Chondrocyte (in vitro differentiated cells): ENCODE measurements around the gene MYADM. TPM values are rescaled to one million over a fixed set of nuclear protein-coding genes. Genes with fewer than 3 reads are reported as not detected.

Experiments
- DNase-seq: peaks from one replicate; pipeline ENCODE4 v3.0.0; 2021; ENCODE audit warnings: mixed read lengths, low spot score
- H3K27ac Mint-ChIP-seq: one replicate; pipeline ENCODE4 v1.8.0; 2021; ENCODE audit warnings: mild to moderate bottlenecking, moderate library complexity, mixed read lengths; ENCODE audit not compliant: unreplicated experiment
- H3K27me3 Mint-ChIP-seq: 2 replicates; pipeline ENCODE4 v1.8.0; 2021; ENCODE audit warnings: low read depth, mixed read lengths
- H3K36me3 Mint-ChIP-seq: 2 replicates; pipeline ENCODE4 v1.8.0; 2021; ENCODE audit warnings: low read depth, mixed read lengths
- H3K4me1 Mint-ChIP-seq: 2 replicates; pipeline ENCODE4 v1.8.0; 2021; ENCODE audit warnings: low read depth, mild to moderate bottlenecking, mixed read lengths
- H3K4me3 Mint-ChIP-seq: one replicate; pipeline ENCODE4 v1.8.0; 2021; ENCODE audit warnings: mild to moderate bottlenecking, moderate library complexity, mixed read lengths; ENCODE audit not compliant: unreplicated experiment
- H3K9me3 Mint-ChIP-seq: 2 replicates; pipeline ENCODE4 v1.8.0; 2021; ENCODE audit warnings: low read depth, mixed read lengths
- CTCF ChIP-seq: fragments of 200-600 bp; sonication (generic); IDR thresholded peaks from 2 replicates; pipeline ENCODE4 v1.5.0; 2021; ENCODE audit warnings: antibody characterized with exemption, mild to moderate bottlenecking, moderate library complexity
- total RNA-seq: library from RNA; stranded (reverse); gene quantifications from 3 replicates; pipeline ENCODE4 v1.2.1, GENCODE V29; 2021

MYADM gene
- total RNA-seq, 1 donor from 2014 or later = 292 TPM

GRCh38 chr19:53844849-53845246 lies 22.8 kb upstream of the MYADM start:
- no peak overlapping the region for H3K27ac Mint-ChIP-seq
- H3K4me1 Mint-ChIP-seq = peaks cover 16% of the 10 kb centered on the region
- no peak overlapping the region for H3K4me3 Mint-ChIP-seq
- TF ChIP-seq CTCF = no peak
- no peak for DNase-seq
- H3K27me3 Mint-ChIP-seq = peaks cover 5% of the 10 kb centered on the region
- no peaks in the 10 kb centered on the region for H3K36me3 Mint-ChIP-seq
- no peaks in the 10 kb centered on the region for H3K9me3 Mint-ChIP-seq

- no peaks in the 10 kb centered on the region for H3K9me3 Mint-ChIP-seq
- peaks cover 6% of the 10 kb centered on the region for H3K4me1 Mint-ChIP-seq
- peaks cover 5% of the 10 kb centered on the region for H3K27me3 Mint-ChIP-seq
- no peak overlapping the region for H3K27ac Mint-ChIP-seq
- DNase-seq = no peak
- no peak for TF ChIP-seq CTCF
- no peak overlapping the region for H3K4me3 Mint-ChIP-seq
- H3K36me3 Mint-ChIP-seq = no peaks in the 10 kb centered on the region
These were observed 20.1 kb upstream of the MYADM start for GRCh38 chr19:53847555-53847954.

GRCh38 chr19:53849237-53849676 lies 18.4 kb upstream of the MYADM start:
- Mint-ChIP-seq H3K4me1 (peaks cover 9% of the 10 kb centered on the region), H3K27ac (no peak overlapping the region), H3K27me3 (peaks cover 5% of the 10 kb centered on the region), H3K9me3 (no peaks in the 10 kb centered on the region), H3K4me3 (no peak overlapping the region), H3K36me3 (no peaks in the 10 kb centered on the region)
- DNase-seq = no peak
- no peak for TF ChIP-seq CTCF

GRCh38 chr19:53853707-53854106 lies 14.0 kb upstream of the MYADM start:
- DNase-seq = no peak
- Mint-ChIP-seq H3K9me3 (no peaks in the 10 kb centered on the region), H3K4me1 (peaks cover 14% of the 10 kb centered on the region), H3K4me3 (no peak overlapping the region), H3K27ac (no peak overlapping the region), H3K36me3 (no peaks in the 10 kb centered on the region), H3K27me3 (no peaks in the 10 kb centered on the region)
- TF ChIP-seq CTCF = no peak

- H3K27me3 Mint-ChIP-seq = no peaks in the 10 kb centered on the region
- no peaks in the 10 kb centered on the region for H3K9me3 Mint-ChIP-seq
- no peak overlapping the region for H3K27ac Mint-ChIP-seq
- H3K4me3 Mint-ChIP-seq = no peak overlapping the region
- no peak for DNase-seq
- H3K36me3 Mint-ChIP-seq = no peaks in the 10 kb centered on the region
- peaks cover 22% of the 10 kb centered on the region for H3K4me1 Mint-ChIP-seq
- no peak for TF ChIP-seq CTCF
These were observed 3.3 kb upstream of the MYADM start for GRCh38 chr19:53864308-53864836.
